Lung (tissue), 12 donors: ENCODE measurements around the gene ADAM33. TPM values are rescaled to one million over a fixed set of nuclear protein-coding genes. Genes with fewer than 3 reads are reported as not detected.

Source experiments
- ATAC-seq: fragments of 200-7000 bp; cut with Tn5 transposase; one replicate; pipeline ENCODE4 v1.9.1; 2020; ENCODE audit warnings: moderate number of reproducible peaks; ENCODE audit not compliant: insufficient read depth, low FRiP score
- DNase-seq, 3 donors: peaks; one replicate each; pipeline ENCODE4 v3.0.0-alpha.2; 2013 to 2017
- H3K27ac ChIP-seq, 2 donors: one replicate each; pipeline ENCODE4 v1.5.1; 2013; ENCODE audit warnings: mild to moderate bottlenecking in 2 of 2, moderate library complexity in 2 of 2, control low read depth in 1 of 2, inconsistent platforms in 1 of 2, low read depth in 1 of 2, low read length in 1 of 2
- H3K27me3 ChIP-seq, 3 donors: one replicate each; pipeline ENCODE4 v1.5.1; 2013; ENCODE audit warnings: low read length in 2 of 3; ENCODE audit not compliant: control insufficient read depth in 3 of 3, insufficient read depth in 3 of 3
- H3K36me3 ChIP-seq, 4 donors: one replicate each; pipeline ENCODE4 v1.5.1; 2013; ENCODE audit warnings: low read length in 4 of 4, mild to moderate bottlenecking in 1 of 4, moderate library complexity in 1 of 4; ENCODE audit not compliant: control insufficient read depth in 4 of 4, insufficient read depth in 4 of 4
- H3K4me1 ChIP-seq, 5 donors: one replicate each; pipeline ENCODE4 v1.5.1; 2013; ENCODE audit warnings: low read length in 5 of 5, mild to moderate bottlenecking in 2 of 5, moderate library complexity in 1 of 5; ENCODE audit not compliant: control insufficient read depth in 5 of 5, insufficient read depth in 5 of 5
- H3K4me3 ChIP-seq: one replicate; pipeline ENCODE4 v1.5.1; 2013; ENCODE audit warnings: mild to moderate bottlenecking, control low read depth, moderate library complexity
- H3K9ac ChIP-seq, 2 donors: one replicate each; pipeline ENCODE4 v1.5.1; 2013; ENCODE audit warnings: low read length in 2 of 2, control low read depth in 1 of 2; ENCODE audit not compliant: insufficient read depth in 1 of 2
- H3K9me3 ChIP-seq, 4 donors: one replicate each; pipeline ENCODE4 v1.5.1; 2013; ENCODE audit warnings: low read length in 3 of 4, mild to moderate bottlenecking in 1 of 4, moderate library complexity in 1 of 4; ENCODE audit not compliant: control insufficient read depth in 4 of 4, insufficient read depth in 3 of 4
- WGBS, 2 donors: extraction: QIAGEN DNeasy Blood & Tissue Kit; methylation state at CpG; one replicate each; pipeline ENCODE4 v1.1.7; 2013; 5-methylcytosine and 5-hydroxymethylcytosine counted together
- polyA plus RNA-seq, 2 donors: library from polyadenylated mRNA; stranded (reverse); fragments of 200-250 nt; gene quantifications; one replicate each; pipeline ENCODE4 v1.2.1, GENCODE V29; 2013
- total RNA-seq, 2 donors: library from RNA; depleted of rRNA in 1 of 2; stranded (reverse); fragments of >200 nt in 1 of 2; gene quantifications; one replicate each; pipeline ENCODE4 v1.2.1, GENCODE V29; 2014 to 2021
- TF ChIP-seq, protein P1 (sequence below): IDR thresholded peaks from 2 replicates; pipeline ENCODE4 v1.5.1; 2012; ENCODE audit warnings: mild to moderate bottlenecking; ENCODE audit errors: control extremely low read depth, extremely low read depth
- donor health status: control.
- donor health status: control.
- donor health status: Bipolar disorder and iron deficiency.
- donor health status: healthy.
- donor health status: DM: yes; HTN: yes; CAD: no.

ADAM33 gene
- total and polyA plus RNA-seq, 4 donors = 3.2 to 16.4 (median 8.1) TPM

DNA sequence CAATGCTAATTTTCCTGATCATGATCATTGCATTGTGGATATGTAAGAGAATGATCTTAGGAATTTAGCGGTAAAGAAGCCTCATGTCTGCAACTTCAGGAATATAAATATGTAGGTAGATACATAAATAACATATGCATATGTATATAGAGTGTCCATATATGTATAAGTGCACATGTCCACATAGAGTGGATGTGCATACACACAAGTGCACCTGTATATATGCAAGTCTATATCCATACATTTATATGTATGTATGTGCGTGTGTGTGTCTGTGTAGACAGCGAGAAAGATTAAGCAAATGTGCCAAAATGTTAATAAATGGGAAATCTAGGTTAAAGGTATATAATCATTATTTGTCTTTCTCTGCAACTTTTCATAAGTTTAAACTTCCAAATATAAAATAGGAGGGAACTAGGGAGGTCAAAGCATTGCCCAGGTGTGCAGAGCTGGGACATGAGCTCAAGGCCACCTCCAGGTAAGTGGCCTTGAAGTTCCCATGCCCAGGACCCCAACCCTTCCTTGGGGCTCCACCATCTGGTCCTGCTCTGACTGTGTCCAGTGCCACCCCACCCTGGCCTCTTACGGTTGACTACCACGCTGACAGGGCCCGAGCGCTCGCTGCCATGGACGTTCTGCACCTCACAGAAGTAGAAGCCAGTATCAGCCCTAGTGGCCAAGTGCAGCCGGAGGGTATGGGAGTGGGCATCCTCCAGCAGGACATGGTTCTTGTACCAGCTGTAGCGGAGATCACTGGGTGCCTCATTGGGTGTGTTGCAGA, 21.0 kb upstream of the ADAM33 start:
- Histone ChIP-seq H3K27ac (no peak overlapping the region), H3K9me3 (no peaks in the 10 kb centered on the region), H3K36me3 (no peaks in the 10 kb centered on the region), H3K27me3 (no peaks in the 10 kb centered on the region), H3K9ac (no peak overlapping the region), H3K4me1 (peaks cover 0 to 10% (median 0%) of the 10 kb centered on the region in 5 donors), H3K4me3 (no peak overlapping the region)
- ATAC-seq (no peak), DNase-seq (no peak)
- 95 to 97% methylated on average over 11 of the region's 11 CpGs for WGBS, 2 donors
- TF ChIP-seq, protein P1, sequence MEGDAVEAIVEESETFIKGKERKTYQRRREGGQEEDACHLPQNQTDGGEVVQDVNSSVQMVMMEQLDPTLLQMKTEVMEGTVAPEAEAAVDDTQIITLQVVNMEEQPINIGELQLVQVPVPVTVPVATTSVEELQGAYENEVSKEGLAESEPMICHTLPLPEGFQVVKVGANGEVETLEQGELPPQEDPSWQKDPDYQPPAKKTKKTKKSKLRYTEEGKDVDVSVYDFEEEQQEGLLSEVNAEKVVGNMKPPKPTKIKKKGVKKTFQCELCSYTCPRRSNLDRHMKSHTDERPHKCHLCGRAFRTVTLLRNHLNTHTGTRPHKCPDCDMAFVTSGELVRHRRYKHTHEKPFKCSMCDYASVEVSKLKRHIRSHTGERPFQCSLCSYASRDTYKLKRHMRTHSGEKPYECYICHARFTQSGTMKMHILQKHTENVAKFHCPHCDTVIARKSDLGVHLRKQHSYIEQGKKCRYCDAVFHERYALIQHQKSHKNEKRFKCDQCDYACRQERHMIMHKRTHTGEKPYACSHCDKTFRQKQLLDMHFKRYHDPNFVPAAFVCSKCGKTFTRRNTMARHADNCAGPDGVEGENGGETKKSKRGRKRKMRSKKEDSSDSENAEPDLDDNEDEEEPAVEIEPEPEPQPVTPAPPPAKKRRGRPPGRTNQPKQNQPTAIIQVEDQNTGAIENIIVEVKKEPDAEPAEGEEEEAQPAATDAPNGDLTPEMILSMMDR = no peak

DNA sequence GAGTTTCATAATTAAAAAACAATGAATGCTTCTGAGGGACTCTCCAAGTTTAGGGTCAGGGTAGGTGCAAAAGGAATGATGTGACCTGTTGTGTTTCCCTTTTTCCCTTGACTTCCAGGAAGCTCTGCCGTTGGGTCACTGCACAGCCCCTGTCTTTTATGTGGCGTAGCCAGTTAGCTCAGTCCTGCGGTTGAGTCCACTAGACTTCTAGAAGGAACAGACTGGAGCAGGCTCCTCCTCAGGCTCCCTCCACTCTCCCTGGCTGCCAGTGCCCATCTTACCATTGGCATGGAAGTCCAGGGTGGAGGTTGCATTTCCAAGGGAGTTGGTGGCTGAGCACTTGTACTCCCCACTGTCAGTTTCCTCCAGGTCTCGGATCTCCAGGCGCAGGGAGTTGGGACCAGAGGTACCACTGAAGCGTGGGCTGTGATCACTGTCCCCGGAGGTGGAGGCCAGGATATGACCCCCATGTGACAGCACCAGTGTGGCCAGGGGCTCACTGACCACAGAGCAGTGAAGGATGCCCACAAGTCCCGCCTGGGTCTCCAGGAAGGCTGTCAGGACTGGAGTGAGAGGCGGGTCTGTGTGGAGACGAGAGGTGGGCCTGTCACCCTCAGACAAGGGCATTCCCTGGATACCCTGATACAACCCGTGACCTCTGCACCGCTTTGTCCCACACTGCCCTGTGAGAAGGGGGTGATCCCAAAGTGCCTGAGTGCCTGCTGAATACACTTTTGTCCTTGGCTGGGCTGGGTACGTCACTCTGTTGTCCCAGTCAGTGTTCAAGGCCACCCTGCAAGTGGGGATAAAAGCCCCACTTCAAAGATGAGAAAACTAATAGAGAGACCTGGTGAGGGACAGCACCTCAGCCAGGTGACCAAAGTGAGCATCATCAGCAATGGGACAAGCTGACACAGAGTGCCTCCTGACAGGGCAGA, 19.5 kb upstream of the ADAM33 start:
- ATAC-seq (no peak), DNase-seq (no peak)
- WGBS, 2 donors = 84 to 89% methylated on average over 13 of the region's 13 CpGs
- peaks cover 0 to 10% (median 0%) of the 10 kb centered on the region in 5 donors for H3K4me1 ChIP-seq
- TF ChIP-seq, protein P1 = no peak
- H3K9ac ChIP-seq = no peak overlapping the region
- H3K27ac ChIP-seq = no peak overlapping the region
- no peak overlapping the region for H3K4me3 ChIP-seq
- H3K9me3 ChIP-seq = peaks cover 0 to 4% (median under 1%) of the 10 kb centered on the region in 4 donors
- H3K27me3 ChIP-seq = no peaks in the 10 kb centered on the region
- H3K36me3 ChIP-seq = no peaks in the 10 kb centered on the region

DNA sequence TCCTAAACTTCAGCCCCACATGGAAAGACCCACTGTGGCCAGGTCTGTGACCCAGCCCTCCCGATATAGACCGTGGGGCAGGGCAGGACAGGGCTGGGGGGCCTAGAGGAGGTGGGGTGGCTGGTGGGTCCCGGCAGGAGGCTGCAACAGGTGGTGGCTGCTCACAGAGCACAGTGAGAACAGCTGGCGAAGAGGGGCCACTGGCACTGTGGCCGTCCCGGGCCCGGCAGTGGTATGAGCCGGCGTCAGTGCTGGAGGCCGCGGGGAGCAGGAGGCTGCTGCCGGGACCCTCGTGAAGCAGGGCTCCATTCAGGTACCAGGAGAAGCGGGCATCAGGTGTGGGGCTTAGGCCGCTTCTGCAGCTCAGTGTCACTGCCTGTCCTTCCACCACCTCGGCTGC, 17.2 kb upstream of the ADAM33 start:
- no peak for DNase-seq

More for the DNA sequence above, 17.2 kb upstream of the ADAM33 start:
- H3K4me3 ChIP-seq = no peak overlapping the region
- peaks cover 0 to 5% (median 2%) of the 10 kb centered on the region in 4 donors for H3K9me3 ChIP-seq
- no peak for ATAC-seq
- no peaks in the 10 kb centered on the region for H3K36me3 ChIP-seq
- no peaks in the 10 kb centered on the region for H3K27me3 ChIP-seq
- no peak overlapping the region for H3K27ac ChIP-seq
- WGBS, 2 donors = 84 to 98% methylated on average over 16 of the region's 16 CpGs
- TF ChIP-seq, protein P1 = no peak
- peaks cover 0 to 10% (median 0%) of the 10 kb centered on the region in 5 donors for H3K4me1 ChIP-seq
- no peak overlapping the region for H3K9ac ChIP-seq
